ENCODE data around the gene THAP7.
"Not testable (repeated sequence)": the region's sequence is repeated elsewhere in the genome, so short reads cannot be mapped to it uniquely, and the experiment has no call there.

Gene THAP7

GRCh38 chr22:21012446-21013407 lies 10.8 kb upstream of the THAP7 start:
- no peak for DNase-seq

- no peak for DNase-seq
Observed at GRCh38 chr22:21010426-21011113, 8.7 kb upstream of the THAP7 start.

- DNase-seq = no peak
Observed at GRCh38 chr22:21009638-21010425, 7.9 kb upstream of the THAP7 start.

GRCh38 chr22:21009208-21009607 lies 7.3 kb upstream of the THAP7 start:
- DNase-seq = not testable (repeated sequence)

GRCh38 chr22:21003782-21004181 lies 1.9 kb upstream of the THAP7 start:
- no peak for DNase-seq

- DNase-seq = no peak
Observed at GRCh38 chr22:21000987-21001600, 824 bp downstream of the THAP7 start.

- no peak for DNase-seq
Observed at GRCh38 chr22:21000207-21000986, 1.5 kb downstream of the THAP7 start.

GRCh38 chr22:20999350-21000206 lies 2.3 kb downstream of the THAP7 start:
- DNase-seq = no peak

- DNase-seq = no peak
Observed at GRCh38 chr22:20998411-20999336, 3.2 kb downstream of the THAP7 start.

- no peak for DNase-seq
Observed at GRCh38 chr22:20997536-20998257, 4.2 kb downstream of the THAP7 start.

GRCh38 chr22:20996598-20997535 lies 5.1 kb downstream of the THAP7 start:
- no peak for DNase-seq

- no peak for DNase-seq
Observed at GRCh38 chr22:20996031-20996410, 5.9 kb downstream of the THAP7 start.

- no peak for DNase-seq
Observed at GRCh38 chr22:20995329-20996030, 6.4 kb downstream of the THAP7 start.

GRCh38 chr22:20994902-20995241 lies 7.0 kb downstream of the THAP7 start:
- no peak for DNase-seq

- DNase-seq = no peak
Observed at GRCh38 chr22:20994128-20994901, 7.6 kb downstream of the THAP7 start.

GRCh38 chr22:20993304-20994127 lies 8.4 kb downstream of the THAP7 start:
- DNase-seq = no peak

All from activated naive CD4-positive, alpha-beta T cell treated with Interleukin-2 at 50 U/mL for 16 hours (primary cell).